HG03139 (cell line): ENCODE results near the gene BRSK2.

ENCODE experiments used
- ATAC-seq: cut with Tn5 transposase; IDR thresholded peaks from one replicate; pipeline ENCODE4 v1.9.1; 2021; ENCODE audit not compliant: unreplicated experiment

BRSK2 gene

GRCh38 chr11:1395773-1396374, 6.1 kb downstream of the BRSK2 start:
- no peak for ATAC-seq

GRCh38 chr11:1396375-1396841, 6.7 kb downstream of the BRSK2 start:
- no peak for ATAC-seq

- no peak for ATAC-seq
Observed at GRCh38 chr11:1397146-1397861, 7.6 kb downstream of the BRSK2 start.

GRCh38 chr11:1397862-1398527, 8.3 kb downstream of the BRSK2 start:
- ATAC-seq, result no peak

GRCh38 chr11:1398528-1399235, 8.9 kb downstream of the BRSK2 start:
- no peak for ATAC-seq

- ATAC-seq, result no peak
Observed at GRCh38 chr11:1399386-1400316, 9.9 kb downstream of the BRSK2 start.

GRCh38 chr11:1400317-1401170, 10.8 kb downstream of the BRSK2 start:
- ATAC-seq, result no peak

- no peak for ATAC-seq
Observed at GRCh38 chr11:1401171-1401445, 11.4 kb downstream of the BRSK2 start.

GRCh38 chr11:1401656-1402221, 12.0 kb downstream of the BRSK2 start:
- ATAC-seq, result no peak

GRCh38 chr11:1402355-1403077, 12.8 kb downstream of the BRSK2 start:
- no peak for ATAC-seq

- no peak for ATAC-seq
Observed at GRCh38 chr11:1403078-1403620, 13.4 kb downstream of the BRSK2 start.

- ATAC-seq, result no peak
Observed at GRCh38 chr11:1403721-1404460, 14.2 kb downstream of the BRSK2 start.

GRCh38 chr11:1404461-1405185, 14.9 kb downstream of the BRSK2 start:
- no peak for ATAC-seq

GRCh38 chr11:1405186-1406020, 15.7 kb downstream of the BRSK2 start:
- no peak for ATAC-seq

- ATAC-seq, result no peak
Observed at GRCh38 chr11:1406571-1407485, 17.1 kb downstream of the BRSK2 start.
